ENCODE data around the gene SSR2.

SSR2 gene

DNA sequence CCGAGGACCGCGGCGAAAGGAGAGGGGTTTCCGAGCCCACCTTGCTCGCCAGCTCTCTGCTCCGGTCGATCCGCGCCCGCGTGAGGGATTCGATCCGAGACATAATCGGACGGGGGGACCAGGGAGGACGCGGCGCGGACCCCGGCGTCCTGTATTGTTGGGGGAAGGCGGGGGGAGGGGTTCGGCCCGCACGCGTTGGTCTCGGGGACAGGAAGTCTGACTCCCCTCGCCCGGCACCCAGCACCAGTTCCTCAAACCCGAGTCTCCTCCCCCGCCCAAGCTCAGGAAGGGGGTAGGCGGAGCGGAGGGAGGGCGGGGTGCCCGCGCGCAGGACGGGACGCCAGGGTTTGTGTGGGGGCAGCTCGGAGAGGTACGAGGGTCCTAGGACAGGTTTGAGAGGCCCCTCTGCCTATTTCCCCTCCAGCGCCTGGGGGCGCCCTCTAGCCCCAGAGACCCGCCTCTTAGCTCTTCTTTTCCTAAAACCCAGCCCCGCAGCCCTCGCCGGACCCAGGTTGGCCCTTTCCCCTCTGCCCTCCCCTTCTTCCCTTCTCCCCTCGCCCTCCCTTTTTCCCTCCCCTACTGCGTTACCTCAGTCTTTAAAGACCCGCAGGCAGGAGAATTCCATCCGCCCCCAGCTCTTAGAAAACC, 42.3 kb downstream of the SSR2 start, which contains the start of gene ARHGEF2:
Gene ARHGEF2 (minus strand): TSS at position 223 of the 648 bp plus-strand sequence. CDS start 120 bp downstream, at position 103.
- intact Hi-C loops (cut with DNase I): no loop called here
- peak; percentile 53 to 88 (median 78) for DNase-seq

DNA sequence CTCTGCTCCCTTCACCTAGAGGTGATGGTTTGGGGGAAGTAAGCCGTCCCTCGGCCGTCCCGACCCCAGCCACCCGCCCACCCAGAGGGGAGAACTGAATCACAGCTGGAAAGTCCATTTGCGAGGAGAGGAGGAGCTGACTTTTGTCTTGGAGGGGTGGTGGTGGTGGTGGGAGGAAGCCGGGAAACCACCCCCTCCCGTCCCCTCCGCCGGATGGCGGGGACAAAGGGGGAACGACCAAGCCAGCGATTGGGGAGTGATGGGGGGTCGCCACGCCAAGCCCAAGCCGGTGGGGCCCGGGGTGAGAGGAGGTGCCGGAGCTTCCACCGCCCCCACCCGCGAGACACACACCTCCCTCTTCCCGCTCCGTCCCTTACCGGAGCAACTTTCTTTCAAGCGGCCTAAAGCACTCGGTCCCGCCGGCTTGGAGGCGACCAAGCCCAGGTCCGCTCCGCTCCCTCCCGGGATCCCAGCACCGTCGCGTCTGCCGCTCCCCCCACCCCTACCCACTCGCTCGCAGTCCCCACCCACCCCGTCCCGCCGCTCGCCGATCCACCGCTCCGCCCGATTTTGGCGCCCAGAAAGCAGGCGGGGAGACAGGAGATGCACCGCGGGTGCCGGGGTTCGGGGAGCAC, 42.9 kb downstream of the SSR2 start:
- DNase-seq: peak in 34 of 42 donors; percentile 50 to 81 (median 64)

DNA sequence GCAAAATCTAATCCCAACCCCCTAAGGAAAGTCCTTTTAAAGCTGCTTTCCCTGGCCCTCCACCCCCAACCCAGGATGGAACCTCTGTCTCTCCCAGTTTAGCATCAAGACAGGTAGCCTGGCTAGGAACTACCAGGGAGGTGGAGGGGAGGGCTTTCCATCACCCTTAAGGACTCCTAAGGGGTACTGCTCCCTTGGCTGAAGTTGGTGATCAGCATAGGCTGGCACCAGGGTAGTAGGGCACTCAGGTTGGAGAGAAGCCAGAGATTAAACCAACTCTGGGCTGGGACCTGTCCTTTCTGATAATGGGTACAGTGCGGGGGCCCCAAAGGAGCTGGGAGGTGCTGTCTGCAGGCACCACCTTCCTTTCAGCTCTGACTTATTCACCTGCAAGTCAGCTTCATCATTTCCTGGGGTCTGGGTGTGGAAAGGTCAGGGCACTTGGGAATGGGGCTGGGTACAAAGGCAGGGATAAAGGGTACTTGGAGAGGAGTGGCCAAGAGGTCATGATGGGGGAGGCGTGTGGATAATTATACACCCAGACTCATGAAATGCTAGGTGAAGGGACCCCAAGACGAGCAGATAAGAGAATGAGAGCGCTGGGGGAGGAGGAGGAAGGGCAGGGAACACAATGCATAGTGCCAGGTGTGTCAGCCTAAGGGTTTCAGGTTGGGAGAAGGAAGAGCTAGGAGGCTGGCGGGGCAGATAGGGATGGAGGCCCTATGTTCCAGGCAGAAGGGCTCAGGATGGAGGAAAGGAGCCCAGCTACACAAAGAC, 43.6 kb downstream of the SSR2 start:
- intact Hi-C loops (cut with DNase I): no loop called here
- DNase-seq: peak in 11 of 42 donors; percentile 27 to 70 (median 47)

More for the DNA sequence above, 42.9 kb downstream of the SSR2 start:
- intact Hi-C loops (cut with DNase I): no loop called here

DNA sequence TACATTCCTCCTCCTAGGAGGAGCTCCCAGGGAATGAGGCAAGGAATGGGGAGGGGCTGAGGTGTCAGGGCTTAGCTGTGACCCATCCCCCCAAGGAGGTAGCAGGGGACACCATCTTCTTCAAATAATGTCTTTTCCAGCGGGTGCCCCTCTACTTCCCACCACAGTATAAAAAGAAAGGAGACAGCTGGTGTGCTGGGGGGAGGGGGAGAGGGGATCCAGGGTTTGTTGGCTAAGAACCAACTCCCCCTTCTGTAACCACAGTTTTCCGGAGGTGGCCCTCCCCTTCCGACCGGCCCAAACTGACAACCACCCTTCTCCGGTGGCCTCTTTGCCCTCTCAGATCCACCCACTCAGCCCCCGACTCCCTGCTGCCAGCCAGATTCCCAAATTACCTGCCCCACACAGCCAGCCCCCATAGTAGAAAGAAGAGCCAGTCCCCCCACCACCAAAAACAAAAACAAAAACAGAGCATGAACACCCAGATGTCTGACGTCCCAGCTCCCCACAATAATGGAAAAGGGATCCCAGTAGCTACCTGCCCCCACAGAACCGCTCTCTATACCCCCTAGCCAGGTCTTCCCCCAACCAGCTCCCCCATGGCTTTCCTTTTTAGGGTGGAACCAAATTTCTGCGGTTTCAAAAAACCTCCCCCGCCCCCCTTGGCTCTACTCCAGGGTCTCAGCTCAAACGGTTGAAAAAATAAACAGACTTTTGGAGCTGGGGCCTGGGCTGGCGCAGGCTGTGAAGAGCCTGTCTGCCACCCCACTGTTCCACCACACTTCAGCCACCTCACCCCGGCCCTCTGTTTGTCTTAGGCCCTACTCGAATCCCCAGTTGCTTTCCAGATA, 44.5 kb downstream of the SSR2 start:
- intact Hi-C loops (cut with DNase I): no loop called here

DNA sequence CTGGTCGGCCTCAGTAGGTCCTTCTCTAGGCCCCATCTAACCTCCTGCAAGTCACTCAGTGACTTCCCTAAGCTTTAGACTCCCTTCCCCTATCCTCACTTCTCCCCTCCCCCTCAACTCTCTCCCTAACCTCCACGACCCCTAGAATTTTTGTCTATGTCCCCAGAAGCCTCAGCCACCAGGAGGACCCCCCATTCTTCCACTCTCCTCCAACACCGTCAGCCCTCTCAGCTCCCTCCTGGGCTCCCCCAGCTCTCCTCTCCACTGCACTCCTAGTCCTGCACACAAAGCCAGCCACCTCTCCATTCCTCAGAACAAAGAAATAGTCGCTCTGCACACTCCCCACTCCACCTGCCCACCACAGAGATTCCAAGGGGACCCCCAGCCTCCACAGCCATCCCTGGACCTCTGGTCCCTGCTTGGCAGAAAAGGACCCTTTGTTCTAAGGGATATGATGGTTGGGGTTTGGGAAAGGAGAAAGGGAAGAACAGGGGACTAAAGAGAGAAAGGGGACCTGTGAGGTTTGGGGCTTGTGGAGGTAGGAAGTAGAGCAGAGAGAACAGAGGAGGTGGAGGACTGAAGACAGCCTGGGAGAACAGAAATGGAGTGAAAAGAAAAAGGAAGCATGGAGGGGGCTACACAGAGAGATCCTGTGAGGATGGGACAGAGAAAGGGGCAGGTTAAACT, 45.2 kb downstream of the SSR2 start:
- peak in 2 of 42 donors; percentile 9 to 51 for DNase-seq
- intact Hi-C loops (cut with DNase I): no loop called here

More for the DNA sequence above, 44.5 kb downstream of the SSR2 start:
- peak in 28 of 42 donors; percentile 17 to 79 (median 58) for DNase-seq

DNA sequence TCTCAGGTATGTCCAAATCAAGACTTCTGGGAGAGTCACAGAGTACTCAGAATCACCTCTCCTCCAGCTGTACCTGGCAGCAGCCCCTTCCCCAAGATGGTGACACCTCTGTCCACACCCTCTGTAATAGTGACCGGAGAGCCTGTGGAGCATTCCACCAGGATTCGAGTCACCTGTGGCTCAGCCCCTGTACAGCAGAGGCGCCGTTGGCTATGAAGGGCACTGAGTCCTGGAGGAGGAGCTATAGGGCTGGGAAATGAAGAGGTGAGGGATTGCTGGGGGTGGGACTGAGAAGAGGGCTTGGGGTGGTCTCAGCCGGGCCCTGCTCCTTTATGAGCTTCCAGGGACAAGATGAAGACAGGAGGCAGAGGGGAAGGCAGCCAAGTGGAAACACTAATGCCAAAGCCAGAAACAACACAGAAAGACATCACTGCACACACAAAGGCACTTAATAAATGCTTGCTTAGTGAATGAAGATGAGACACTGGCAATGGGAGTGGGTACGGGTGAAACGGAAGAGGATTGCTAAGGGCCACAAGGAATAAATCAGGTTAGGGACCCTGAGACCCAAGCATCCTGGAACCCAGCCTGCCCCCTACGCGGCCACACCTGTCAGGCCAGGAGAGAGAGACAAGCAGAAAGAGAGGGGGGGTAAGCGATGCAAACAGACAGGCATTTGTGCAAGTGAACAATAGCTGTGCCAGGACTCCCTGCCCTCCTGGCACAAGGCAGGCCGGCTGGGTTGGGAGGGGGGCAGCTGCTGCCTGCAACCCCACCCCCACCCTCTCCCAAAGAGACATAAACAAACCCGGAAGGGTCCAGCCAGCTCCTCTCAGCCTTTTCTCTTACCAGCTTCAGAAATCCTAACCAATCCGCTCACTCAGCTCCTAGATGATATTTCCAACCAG, 46.3 kb downstream of the SSR2 start:
- DNase-seq: peak; percentile 68 to 94 (median 85)
- intact Hi-C loops (cut with DNase I): loop anchor here (5.0 kb wide), 1 partner anchor 117 kb away; the partner anchor contains the start of genes GON4L and SYT11

DNA sequence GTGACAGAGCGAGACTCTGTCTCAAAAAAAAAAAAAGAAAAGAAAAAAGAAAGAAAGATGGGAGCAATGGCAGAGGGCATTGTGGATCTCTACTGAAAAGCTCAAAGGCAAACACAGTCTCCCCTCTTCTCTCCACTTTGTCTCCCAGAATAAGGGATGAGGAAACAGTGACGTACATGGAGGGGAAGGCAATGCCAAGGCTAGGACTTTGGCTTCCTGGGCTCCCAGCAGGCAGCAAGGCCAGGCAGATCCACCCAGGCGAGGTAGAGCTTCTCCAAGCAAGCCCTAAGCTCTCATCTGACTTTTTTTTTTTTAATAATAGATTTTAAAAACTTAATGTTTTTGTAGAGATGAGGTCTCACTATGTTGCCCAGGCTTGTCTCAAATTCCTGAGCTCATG, 47.0 kb downstream of the SSR2 start:
- intact Hi-C loops (cut with DNase I): loop anchor here (5.0 kb wide), 1 partner anchor 116 kb away; the partner anchor contains the start of genes GON4L and SYT11
- peak in 2 of 42 donors; percentile 35 to 57 for DNase-seq

DNA sequence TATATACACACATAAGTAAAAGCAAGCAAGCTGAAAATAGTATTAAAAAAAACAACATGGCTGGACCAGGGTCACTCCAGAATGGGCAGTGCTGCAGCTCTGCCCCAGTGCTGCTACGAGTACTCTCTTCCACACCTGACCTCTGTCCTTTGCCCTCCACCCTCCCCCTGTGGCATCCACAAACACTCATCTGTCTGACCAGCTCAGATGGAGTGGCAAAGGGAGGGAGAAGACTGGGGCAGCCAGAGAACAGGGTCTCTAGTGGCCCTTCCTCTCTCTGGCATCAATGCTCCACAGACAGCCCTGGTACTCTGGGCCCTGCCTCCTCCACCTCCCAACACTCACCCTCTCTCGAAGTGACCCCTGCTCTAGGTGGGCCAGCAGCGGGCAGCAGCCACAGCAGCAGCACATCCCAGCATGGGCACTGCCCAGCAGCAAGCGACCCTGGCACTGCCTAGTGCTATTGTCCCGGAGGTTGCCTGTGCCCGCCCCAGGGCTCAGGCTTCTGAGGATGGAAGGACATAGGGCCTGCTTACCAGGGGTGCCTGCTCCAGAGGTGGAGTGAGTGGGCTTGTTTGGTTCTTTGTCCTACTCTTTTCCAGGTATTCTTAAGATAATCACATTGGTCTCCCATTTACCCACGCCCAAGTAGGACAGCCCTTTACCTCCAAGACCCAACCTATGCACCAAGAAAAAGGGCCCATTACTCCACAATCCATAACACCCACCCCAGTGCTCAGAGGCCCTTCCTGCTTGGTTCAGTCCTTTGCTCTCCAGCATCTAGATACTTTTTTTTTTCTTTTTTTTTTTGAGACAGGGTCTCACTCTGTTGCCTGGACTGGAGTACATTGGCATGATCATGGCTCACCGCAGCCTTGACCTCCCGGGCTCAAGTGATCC, 48.6 kb downstream of the SSR2 start:
- intact Hi-C loops (cut with DNase I): loop anchor here (5.0 kb wide), 1 partner anchor 115 kb away; the partner anchor contains the start of genes GON4L and SYT11
- peak in 40 of 42 donors; percentile 56 to 89 (median 77) for DNase-seq

DNA sequence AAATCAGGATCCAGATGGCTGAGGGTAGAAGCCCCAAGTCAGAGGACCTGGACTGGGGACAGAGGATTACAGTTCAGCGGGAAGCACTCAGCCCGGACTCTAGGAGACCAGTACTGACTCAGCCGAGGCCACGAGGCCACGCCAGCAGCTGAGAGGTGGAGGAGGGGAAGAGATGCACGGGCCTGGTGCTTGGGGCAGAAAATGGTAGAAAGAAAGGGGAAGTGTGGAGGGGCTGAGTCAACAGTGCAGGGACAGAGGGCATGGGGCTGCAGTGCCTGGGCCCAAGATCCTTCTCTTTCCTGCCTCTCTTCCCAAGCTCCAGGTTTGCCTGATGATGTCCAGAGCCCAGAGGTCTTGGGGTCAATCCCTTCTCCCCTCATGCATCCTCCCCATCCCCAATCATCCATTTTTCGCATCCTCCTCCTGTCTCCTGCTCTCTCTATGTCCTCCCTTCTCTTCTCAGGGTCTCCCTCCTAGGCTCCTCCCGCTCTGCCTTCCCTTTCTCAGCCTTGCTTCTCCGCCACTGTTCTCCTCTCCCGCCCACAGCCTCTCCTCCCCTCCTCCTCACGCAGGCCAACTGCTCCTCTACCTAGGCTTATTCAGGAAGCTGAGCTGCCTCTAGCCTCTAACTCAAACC, 50.1 kb downstream of the SSR2 start:
- peak; percentile 67 to 93 (median 82) for DNase-seq
- intact Hi-C loops (cut with DNase I): loop anchor here (5.0 kb wide), 1 partner anchor 113 kb away; the partner anchor contains the start of genes GON4L and SYT11

DNA sequence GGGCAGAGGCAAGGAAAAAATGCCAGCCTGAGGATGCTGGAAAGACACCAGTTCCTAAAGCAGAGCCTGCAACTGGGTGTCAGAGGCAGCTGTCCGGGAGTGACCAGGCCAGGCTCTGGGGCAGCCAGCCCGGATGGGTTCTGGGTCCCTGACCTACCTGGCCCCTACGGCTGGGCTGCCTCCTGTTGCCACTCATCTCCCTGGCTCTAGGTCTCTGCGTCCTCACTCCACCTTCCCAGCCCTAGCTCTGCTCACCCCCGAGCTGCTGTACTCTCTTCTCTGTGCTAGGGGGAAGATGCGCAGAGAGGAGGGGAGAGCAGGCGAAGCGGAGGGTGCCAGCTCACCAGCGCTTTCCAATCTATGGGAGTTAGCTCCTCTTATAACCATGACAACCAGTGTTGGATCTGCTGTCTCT, 51.4 kb downstream of the SSR2 start:
- DNase-seq: peak; percentile 43 to 93 (median 73)
- intact Hi-C loops (cut with DNase I): no loop called here

DNA sequence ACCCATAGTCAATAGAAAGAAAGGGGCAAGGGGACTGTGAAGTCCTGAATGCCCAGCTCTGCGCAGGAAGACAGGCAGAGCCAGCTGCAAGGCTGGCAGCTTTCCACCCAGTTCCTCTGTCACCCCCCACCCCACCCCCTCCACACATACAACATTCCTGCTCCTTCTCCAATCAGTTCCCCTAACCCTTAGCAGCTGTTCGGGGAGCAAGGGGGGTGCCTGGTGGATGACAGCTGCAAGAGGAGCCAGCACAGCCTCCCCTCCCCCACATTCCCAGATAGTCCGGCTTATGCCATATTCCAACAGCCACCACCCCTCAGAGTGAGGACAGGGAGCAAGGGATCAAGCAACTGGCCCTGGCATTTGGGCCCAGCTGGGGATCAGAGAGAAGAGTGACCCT, 52.1 kb downstream of the SSR2 start:
- peak; percentile 73 to 96 (median 91) for DNase-seq
- intact Hi-C loops (cut with DNase I): no loop called here

DNA sequence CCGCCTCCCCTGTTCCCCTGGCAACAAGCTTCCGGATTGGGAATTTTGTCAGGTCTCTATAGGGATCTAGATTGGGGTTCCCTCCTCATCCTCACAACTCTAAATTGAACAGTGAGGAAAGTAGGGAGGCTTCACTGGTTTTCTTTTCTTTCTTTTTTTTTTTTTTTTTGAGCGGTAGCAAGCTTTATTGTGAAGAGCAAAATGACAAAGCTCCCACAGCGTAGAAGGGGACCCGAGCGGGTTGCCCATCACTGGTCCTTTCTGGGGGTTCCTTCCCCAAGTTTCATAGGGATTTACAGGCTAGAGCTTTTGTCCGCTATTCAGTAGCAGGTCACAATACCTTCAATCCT, 52.7 kb downstream of the SSR2 start:
- intact Hi-C loops (cut with DNase I): no loop called here
- DNase-seq: peak in 6 of 42 donors; percentile 64 to 88 (median 77)

DNA sequence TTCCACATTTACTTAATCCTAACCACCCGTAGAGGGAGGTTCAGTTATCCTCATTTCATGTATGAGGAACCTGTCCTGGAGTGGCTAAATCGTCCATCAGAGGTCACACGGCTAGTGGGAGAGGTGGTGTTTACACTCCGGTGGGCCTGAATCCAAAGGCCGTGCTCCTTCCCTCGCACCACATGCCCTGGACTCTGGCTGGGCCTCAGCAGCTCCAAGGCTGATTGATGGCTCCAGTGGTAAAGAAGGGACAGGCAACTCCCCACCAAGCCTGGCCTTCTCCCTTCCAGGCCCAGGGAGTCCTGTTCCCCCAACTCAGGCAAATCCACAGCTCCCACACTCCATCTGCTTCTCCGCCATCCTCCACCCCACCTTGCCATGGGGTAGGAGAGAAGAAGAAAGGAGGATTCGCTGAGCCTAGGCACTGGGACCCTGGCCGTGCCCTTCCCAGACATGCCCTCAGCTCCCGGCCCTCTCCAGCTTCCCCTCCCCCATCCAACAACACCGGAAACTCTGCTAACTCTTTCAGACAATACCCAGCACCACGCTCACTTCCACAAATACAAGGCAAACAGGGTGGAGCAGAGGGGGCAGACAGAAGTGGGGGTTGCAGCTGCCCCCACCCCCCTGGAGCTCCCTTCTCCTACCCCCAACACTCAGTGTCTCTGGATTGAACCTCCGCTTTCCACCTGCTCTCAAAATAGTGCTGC, 53.3 kb downstream of the SSR2 start:
- peak in 26 of 42 donors; percentile 43 to 90 (median 68) for DNase-seq
- intact Hi-C loops (cut with DNase I): no loop called here

DNA sequence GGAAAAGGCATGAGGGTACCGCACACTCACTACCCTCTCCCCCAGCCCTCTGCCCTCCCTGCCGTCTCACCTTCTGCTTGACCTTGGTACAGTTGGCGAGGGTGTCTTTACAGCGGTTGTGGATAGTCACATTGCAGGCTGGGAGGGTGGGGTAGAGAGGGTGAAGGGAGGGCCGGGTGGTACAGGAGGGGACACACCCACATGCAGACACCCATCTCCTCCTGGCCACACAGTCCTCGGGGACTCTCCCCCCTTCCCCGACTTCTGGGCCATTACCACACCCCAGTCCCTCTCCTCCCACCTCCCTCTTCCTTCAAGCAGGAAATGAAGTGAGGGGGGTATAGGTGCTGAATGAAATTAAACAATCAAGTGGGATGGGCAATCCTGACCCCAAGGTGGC, 54.0 kb downstream of the SSR2 start:
- intact Hi-C loops (cut with DNase I): no loop called here

DNA sequence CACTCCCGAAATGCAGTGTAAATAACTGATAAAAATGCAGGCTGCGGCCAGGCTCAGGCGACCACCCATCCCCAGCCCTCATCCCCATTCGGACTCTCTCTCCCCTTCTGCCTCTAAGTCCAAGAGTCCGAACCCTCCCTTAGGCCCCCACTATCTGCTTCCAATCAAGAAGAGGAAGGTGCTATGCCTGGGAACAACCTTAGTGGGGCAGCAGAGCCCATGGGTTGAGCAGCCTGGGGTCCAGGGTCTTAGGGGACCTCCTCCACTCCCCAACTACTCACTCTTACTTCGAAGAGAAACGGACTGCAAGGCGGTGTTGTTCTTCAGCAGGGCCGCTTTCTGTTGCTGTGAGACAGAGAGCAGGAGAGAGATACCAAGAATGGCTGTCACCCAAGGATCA, 54.6 kb downstream of the SSR2 start:
- intact Hi-C loops (cut with DNase I): no loop called here
- peak in 8 of 42 donors; percentile 31 to 72 (median 54) for DNase-seq

More for the DNA sequence above, 54.0 kb downstream of the SSR2 start:
- DNase-seq: no peak

Measured in head of caudate nucleus (tissue), 42 donors.